ENCODE results near the gene ARSI.

- no peak for TF ChIP-seq CTCF (conservative IDR thresholded peaks at IDR 0.05 in 1 of 2, IDR thresholded peaks at IDR 0.05 in 1 of 2; ENCODE audit: extremely low read depth in 1 of 2, insufficient read depth in 1 of 2, low read depth in 1 of 2, low read length in 2 of 2)
- TF ChIP-seq EZH2 (IDR thresholded peaks at IDR 0.05; ENCODE audit: borderline replicate concordance, low read length) = no peak
Observed at GRCh38 chr5:150284311-150284710, 18.4 kb downstream of the ARSI start.

Measured in mammary epithelial cell (primary cell).